Measurements from ENCODE around the gene PRKCG.
"Not testable (repeated sequence)": the region's sequence is repeated elsewhere in the genome, so short reads cannot be mapped to it uniquely, and the experiment has no call there.

Gene PRKCG

DNA sequence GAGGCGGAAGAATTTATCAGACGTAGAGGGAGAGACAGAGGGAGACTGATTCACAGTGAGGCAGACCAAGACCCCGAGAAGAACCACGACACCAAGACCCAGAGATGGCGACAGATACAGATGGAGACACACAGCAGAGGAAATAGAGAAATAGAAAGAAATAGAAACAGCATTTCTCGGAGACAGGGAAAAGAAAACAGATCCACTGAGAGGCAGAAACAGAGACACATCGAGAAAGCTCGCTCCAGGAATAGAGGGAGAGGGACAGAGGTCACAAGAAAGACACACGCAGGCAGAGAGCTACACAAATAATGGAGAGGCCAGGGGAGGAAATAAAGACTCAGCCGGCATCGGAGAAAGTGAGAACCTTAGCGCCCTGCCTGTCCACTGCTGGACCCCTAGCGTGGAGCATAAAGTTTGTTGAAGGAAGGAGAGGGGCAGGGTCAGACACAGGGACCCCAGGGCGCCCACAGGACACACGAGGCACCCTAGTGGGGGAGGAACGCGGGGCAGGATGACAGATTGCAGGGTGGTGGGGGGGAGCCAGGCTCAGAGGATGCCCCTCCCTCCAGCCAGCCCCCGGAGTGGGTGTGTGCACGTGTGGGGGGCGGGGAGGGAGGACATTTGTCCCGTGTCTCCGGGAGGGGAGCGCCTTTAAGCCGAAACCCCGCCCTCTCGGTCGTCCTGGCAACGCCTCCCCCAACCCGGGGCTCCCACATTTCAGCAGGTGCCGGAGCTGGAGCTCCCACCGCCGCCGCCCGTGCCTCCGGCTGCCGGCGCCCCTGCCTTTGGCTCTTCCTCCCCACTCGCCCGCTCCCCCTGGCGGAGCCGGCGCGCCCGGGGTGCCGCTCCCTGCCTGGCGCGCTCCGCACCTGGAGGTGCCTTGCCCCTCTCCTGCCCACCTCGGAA, at the start of gene PRKCG:
Gene PRKCG, plus strand, starts transcription at position 716 of the 909 bp plus-strand sequence. CDS start 298 bp downstream, outside the sequence.
- in situ Hi-C loops (cut with MboI; ENCODE audit: low sequenced_read_pairs): no loop called here

DNA sequence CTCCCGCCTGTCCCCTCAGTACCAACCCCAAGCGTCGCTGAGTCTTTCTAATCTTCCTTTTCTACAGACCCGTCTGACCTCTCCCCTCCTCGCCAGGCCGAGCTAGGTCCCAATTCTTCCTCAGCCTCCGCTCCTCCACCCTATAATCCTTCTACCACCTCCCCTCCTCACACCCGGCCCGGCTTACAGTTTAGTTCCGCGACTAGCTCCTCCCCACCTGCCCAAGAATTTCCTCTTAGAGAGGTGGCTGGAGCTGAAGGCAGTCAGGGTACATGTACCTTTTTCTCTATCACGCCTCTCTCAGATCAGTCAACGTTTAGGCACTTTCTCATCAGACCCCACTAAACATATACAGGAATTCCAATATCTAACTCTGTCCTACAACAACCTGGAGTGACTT, 49.1 kb upstream of the PRKCG start:
- in situ Hi-C loops (cut with MboI; ENCODE audit: low sequenced_read_pairs): not testable (repeated sequence)

DNA sequence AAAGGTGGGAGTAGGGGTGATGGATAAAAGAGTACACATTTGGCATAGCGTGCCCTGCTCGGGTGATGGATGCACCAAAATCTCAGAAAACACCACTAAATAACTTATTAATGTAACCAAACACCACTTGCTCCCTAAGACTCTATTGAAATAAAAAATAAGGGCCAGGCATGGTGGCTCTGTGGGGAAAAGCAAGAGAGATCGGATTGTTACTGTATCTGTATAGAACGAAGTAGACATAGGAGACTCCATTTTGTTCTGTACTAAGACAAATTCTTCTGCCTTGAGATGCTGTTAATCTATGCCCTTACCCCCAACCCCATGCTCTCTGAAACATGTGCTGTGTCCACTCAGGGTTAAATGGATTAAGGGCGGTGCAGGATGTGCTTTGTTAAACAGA, 43.6 kb upstream of the PRKCG start:
- in situ Hi-C loops (cut with MboI; ENCODE audit: low sequenced_read_pairs): not testable (repeated sequence)

DNA sequence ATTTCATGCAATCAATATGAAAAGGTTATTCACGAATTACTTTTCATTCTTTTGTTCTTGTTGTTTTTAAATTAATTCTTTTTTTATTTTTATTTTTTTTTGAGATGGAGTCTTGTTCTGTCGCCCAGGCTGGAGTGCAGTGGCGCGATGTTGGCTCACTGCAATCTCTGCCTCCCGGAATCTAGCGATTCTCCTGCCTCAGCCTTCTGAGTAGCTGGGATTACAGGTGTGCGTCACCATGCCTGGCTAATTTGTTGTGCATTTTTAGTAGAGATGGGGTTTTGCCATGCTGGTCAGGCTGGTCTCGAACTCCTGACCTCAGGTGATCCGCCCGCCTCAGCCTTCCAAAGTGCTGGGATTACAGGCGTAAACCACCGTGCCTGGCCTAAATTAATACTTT, 41.8 kb upstream of the PRKCG start:
- in situ Hi-C loops (cut with MboI; ENCODE audit: low sequenced_read_pairs): not testable (repeated sequence)

DNA sequence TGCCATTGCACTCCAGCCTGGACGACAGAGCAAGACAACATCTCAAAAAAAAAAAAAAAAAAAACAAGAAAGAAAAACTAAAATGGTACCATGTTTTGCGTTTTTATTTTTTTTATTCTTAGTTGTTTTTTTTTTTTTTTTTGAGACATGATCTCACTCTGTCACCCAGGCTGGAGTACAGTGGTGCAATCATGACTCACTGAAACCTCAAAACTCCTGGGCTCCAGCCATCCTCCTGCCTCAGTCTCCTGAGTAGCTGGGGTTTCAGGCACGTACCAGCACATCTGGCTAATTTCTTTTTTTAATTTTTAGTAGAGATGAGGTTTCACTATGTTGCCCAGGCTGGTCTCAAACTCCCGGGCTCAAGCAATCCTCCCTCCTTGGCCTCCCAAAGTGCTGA, 41.1 kb upstream of the PRKCG start:
- in situ Hi-C loops (cut with MboI; ENCODE audit: low sequenced_read_pairs): not testable (repeated sequence)

DNA sequence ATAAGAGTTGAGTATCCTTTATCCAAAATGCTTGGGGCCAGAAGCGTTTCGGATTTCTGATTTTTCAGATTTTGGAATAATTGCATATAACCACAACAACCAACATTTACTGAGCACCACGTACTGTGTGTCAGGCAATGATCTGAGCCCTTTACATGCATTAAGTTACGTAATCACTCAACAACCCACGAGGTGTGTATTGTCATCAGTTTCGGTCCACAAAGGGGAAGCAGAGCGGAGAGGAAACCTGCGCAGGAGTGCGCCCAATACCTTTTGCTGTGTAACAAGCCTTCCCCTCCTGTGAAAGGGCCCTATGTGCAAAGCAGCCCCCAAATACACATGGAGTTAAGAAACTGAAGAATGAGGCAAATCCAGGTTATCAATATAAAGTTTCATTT, 37.1 kb upstream of the PRKCG start:
- in situ Hi-C loops (cut with MboI; ENCODE audit: low sequenced_read_pairs): no loop called here

DNA sequence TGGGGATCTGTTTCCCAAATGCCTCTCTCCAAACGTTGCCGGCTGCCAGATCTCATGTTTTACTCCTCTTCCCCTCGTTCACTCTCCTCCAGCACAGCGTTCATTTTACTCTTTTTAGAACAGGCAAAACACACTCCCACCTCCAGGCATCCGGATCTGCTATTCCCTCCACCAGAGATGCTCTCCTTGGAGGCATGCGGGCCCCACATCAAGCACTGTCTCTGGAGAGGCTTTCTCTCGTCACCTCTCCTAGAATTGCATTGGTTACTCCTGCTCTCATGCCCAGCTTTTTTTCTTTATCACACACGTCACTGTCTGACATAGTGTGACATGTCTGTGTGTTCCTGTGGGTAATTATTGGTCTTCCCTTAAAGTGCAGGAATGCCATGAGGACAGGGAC, 34.4 kb upstream of the PRKCG start:
- in situ Hi-C loops (cut with MboI; ENCODE audit: low sequenced_read_pairs): no loop called here

DNA sequence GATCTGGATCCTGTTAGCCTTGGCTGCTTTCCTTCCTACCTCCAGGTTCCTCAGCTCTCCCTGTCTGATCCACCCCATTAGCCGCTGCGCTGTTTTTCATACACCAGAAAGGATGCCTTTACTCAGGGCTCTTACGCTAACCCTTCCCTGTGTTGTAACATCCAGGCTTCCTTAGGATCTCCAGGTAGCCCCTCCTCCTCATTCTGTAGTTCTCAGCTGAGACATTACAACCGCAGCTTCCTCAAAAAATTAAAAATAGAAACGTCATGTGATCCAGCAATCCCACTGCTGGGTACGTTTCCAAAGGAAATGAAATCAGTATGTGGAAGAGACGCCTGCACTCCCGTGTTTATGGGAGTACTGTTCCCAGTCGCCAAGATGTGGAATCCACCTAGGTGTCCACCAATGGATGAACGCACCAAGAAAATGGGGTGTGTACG, 32.7 kb upstream of the PRKCG start:
- in situ Hi-C loops (cut with MboI; ENCODE audit: low sequenced_read_pairs): no loop called here

DNA sequence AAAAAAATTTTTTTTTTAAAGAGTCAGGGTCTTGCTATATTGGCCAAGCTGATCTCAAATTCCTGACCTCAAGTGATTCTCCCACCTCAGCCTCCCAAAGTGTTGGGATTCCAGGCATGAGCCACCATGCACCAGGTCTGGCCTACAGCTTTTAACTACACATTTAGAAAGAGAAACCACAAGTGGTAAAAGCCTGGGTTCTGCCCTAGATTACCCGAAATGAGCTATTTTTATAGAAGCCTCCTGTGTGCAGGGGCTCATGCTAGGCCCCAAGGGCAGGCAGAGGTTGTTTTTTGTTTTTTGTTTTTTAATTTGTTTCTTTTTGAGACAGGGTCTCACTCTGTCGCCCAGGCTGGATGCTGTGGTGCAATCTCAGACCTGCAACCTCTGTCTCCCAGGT, 28.3 kb upstream of the PRKCG start:
- in situ Hi-C loops (cut with MboI; ENCODE audit: low sequenced_read_pairs): no loop called here

DNA sequence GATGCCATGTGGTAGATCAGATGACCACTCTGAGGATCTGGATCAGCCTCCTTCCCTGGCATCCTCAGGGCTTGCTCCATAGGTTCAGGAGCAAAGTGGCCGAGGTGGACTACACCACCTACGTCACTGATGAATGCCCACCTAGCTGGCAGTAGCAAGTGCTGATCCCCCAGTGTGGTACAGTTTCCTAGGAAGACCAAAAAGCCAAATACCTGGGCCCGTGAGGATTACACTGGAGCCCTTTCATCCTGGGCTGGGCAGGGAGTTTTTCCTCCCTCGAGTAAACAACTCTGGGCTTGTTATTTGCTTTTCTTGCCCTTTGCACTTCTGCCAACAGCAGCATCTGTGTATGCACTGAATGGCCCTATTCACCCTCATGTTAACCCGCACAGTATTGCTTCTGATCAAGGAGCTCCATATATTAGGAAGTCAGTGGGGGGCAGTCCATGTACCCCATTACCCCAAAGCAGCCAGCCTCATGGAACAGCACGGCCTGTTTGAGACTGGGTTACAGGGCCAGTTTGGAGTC, 17.6 kb upstream of the PRKCG start:
- in situ Hi-C loops (cut with MboI; ENCODE audit: low sequenced_read_pairs): no loop called here

DNA sequence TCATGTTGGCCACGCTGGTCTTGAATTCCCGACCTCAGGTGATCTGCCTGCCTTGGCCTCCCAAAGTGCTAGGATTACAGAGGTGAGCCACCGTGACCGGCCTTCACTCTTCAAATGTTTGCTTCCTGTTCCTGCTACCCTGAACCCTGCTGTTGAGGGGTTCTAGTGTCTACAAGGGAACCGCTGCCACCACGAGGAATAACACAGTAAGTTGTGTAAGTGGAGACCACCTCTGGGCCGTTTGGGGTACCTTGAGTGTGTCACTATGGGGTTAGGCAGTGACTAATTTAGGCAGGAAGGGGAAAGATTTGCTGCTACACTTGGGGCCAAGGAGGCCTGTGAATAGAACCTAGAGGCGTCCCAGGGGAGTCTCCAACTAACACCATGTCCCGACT, 16.5 kb upstream of the PRKCG start:
- in situ Hi-C loops (cut with MboI; ENCODE audit: low sequenced_read_pairs): no loop called here

DNA sequence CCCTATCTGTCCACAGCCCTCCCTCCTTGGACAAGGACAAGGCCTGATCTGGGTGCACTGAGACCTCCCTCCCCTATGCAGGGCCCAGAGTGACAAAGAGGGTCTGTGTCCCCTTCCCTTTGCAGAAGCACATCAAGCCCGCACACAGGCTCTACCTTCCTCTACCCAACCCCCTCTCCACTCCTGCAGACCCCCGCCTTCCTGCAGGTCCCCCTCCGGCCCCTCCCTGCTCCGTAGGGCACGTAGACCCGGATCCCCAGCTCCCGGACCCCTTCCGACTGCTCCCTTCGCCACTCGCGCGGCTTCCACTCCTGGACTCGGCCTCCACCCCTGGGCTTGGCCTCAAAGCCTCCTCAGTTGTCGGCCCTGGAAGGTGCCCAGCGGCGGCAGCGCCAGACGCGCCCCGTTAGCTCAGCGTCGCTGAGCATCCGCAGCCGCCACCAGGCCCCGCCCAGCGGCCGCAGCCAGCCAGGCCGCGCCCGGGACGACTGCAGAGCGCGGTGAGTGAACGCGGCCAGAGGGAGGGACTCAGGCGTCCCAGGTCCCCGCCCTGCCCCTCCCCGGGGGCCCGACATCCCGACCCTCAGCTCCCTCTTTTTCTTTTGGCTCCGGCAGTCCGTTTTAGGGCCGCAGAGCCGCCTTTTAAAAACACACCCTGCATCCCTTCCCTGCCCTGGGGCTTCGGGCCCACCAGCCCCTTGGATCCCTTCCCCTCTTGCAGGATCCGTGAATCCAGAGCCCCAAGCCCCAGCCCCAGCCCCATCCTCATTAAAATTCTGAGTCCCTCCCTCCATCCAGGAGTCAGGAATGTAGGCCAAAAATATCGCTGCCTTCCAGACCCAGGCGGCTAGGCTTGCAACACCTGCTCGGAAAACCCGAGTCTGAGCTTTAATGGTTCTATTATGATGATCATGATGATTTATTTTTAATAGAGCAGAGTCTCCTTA, 15.8 kb upstream of the PRKCG start:
- in situ Hi-C loops (cut with MboI; ENCODE audit: low sequenced_read_pairs): no loop called here

DNA sequence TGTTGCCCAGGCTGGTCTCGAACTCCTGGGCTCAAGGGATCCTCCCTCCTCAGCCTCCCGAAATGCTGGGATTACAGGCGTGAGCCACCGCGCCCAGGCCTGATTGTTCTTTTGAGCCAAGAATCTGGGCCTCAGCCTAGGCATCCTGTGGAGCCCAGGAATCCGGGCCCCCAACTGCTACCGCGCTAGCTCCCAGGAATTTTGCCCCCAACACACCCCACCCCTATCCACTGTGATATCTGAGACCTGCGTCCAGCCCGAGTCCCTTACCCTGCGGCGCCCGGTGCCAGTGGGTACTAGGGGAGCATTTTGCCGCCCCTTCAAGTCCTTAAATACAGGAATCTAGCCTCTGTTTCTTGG, 15.2 kb upstream of the PRKCG start:
- in situ Hi-C loops (cut with MboI; ENCODE audit: low sequenced_read_pairs): no loop called here

DNA sequence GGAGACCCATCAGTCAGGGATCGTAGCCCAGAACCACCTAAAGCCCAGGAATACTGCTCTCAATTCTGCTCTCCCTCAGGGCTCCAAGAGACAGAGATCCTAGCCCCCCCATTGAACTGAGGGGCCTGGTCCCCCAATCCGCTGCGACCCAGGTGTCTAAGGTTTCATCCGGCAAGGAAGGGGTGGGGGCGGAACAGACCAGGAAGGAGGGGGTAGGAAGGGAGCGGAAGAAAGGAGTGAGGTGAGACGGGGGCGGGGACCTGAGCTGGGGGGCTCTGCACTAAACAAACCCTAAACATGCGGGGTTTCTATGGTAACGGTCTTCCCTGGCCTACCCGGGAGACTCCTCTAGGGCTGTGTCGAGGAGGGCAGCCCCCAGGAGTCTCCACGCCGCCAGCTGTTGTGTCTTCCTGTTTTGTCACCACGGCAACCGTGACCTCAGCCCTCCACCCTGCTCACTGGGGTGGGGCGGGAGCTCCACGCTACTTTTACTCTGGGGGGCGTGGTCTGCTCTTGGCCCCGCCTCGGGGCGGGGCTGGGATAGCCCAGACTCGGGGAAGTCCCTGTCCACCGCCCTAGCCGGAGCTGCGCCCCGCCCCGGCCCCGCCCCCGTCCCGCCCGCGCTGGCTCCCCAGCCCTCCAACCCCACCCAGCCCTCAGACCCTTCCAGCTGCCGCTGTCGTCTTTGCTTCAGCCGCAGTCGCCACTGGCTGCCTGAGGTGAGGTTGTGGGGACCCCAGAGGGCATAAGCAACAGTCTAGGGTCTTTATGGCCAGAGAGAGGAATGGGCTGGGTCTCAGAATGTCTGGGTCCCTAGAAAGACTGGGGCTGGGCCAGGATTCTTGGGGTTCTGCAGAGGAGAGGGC, 14.5 kb upstream of the PRKCG start, which contains the start of gene MYADM:
Gene MYADM, plus strand, starts transcription at position 659 of the 866 bp plus-strand sequence. CDS start 5,647 bp downstream, outside the sequence.
- in situ Hi-C loops (cut with MboI; ENCODE audit: low sequenced_read_pairs): no loop called here

DNA sequence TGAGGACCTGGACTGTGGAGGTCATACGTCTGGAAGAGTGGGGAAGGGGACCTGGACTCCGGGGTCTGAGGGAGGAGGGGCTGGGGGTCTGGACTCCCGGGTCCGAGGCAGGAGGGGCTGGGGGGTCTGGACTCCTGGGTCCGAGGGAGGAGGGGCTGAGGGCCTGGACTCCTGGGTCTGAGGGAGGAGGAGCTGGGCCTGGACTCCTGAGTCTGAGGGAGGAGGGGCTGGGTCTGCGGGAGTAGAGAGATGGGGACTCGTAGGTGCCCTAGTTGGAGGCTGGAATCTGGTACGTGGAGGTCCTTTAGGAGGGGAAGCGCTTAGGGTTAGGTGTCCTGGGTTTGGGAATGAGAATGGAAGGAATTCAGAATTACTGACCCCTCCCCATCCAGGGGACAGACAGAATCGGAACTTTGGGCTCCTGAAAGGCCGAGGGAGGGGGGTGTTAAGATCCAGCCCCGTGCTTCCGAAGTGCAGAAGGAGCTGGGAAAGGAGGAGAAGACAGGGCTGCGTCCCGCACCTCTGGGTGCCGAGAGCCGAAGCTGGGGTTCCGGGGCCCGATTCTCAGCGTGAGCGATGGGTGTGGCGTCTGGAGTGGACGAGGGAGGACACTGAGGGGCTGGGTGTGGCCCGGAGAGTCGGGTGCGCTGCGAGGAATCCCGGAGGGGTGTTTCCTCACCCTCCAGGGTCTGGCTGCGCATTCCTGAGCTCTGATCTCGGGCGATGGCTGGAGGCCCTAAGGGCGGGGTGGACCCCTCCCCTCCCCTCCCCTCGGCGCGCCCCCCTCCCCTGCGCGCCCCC, 13.7 kb upstream of the PRKCG start:
- in situ Hi-C loops (cut with MboI; ENCODE audit: low sequenced_read_pairs): no loop called here

DNA sequence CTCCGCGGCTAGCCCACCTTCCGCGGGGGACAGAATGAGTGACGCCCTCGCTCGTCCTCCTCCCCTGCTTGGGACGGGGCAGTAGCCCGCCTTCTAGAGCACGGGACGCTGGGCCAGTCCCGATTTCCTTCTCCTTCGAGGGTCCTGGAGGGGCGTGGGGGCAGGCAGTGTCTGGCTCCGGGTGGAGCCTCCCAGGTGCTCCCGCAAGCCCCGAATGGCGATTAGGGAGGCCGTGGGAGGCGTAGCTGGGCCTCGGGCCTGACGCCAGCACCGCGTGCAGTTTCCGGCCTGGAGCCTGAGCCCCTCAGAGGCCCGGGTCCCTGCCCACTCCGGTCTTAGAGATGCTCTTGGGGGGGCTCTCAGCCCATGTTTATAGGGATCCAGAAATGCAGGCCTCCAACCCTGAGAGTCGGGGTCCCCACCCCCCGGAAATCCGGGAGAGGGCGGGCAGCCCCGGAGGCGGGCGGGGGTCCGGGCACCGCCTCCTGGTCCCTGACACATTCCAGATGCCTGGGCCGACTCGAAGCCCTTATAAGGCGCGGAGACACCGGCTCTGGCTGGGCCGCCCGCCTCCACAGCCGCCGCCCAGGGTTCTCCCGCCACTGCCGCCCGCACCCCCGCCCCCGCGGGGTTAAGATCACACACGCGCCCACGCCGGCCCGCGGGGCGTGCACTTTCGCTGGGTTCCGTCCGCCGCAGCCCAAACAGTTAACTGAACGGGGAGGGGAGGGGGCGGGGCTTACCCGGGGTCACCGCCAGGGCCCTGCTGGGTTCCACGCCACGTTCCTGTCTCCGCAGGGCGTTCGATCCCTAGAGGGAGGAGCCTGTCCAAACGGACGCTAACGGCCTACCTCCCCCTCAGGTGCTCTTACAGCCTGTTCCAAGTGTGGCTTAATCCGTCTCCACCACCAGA, 12.8 kb upstream of the PRKCG start:
- in situ Hi-C loops (cut with MboI; ENCODE audit: low sequenced_read_pairs): no loop called here

DNA sequence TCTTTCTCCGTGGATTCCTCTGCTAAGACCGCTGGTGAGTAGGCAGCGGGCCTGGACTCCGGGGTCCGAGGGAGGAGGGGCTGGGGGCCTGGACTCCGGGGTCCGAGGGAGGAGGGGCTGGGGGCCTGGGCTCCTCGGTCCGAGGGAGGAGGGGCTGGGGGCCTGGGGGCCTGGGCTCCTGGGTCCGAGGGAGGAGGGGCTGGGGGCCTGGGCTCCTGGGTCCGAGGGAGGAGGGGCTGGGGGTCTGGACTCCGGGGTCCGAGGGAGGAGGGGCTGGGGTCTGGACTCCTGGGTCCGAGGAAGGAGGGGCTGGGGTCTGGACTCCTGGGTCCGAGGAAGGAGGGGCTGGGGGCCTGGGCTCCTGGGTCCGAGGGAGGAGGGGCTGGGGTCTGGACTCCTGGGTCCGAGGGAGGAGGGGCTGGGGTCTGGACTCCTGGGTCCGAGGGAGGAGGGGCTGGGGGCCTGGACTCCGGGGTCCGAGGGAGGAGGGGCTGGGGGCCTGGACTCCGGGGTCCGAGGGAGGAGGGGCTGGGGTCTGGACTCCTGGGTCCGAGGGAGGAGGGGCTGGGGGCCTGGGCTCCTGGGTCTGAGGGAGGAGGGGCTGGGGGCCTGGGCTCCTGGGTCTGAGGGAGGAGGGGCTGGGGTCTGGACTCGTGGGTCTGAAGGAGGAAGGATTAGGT, 12.1 kb upstream of the PRKCG start:
- in situ Hi-C loops (cut with MboI; ENCODE audit: low sequenced_read_pairs): not testable (repeated sequence)

DNA sequence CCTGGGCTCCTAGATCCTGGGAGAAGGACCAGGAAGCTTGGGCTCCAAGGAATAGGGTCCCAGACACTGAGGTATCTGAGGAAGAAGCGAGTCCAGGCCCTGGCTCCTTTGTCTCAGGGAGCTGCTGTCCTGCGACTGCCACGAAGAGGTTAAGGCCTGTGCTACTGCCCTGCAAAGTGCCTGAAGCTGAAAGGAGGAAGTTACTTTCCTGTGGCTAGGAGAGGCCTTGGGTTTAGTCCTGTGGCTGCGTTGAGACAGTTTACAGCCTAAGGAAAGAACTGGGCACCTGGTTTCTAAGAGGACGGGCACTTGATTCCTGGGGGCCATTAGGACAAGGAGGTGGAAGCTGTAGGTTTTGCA, 11.5 kb upstream of the PRKCG start:
- in situ Hi-C loops (cut with MboI; ENCODE audit: low sequenced_read_pairs): no loop called here

All from hTERT RPE-1 (cell line).